GM19239 (cell line): Measurements from ENCODE around the gene LRRC32.
A peak's percentile ranks its signal among the peaks of the same experiment; 100 is the strongest.

Source experiments
- DNase-seq: peaks from one replicate; pipeline ENCODE4 v3.0.0; 2011; ENCODE audit warnings: low spot score; ENCODE audit not compliant: insufficient read length
- FAIRE-seq: peaks from 2 replicates; lab custom pipeline; 2011; peaks lifted over from hg19 to GRCh38; lab: Jason Lieb, UNC

The LRRC32 gene

GRCh38 chr11:76665921-76666351, 4.6 kb downstream of the LRRC32 start:
- DNase-seq (no peak), FAIRE-seq (no peak)

DNA sequence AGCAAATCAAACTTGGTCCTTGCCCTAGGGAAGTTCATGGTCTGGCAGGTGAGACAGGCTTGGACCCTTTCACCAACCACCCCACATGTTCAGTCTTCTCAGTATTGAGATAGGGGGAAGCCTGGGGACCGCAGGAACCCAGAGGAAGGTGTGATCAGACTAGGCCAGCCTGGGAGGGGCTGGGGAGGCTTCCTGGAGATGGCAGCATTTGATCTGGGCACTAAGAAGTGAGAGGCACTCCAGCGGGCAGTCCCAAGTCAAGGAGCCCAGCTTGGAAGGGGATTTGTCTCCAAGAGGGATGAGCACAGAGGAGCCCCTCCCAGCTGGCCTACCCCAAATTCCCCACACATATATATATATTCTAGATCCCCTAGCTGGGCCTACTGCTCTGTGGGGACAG, 5.4 kb downstream of the LRRC32 start:
- DNase-seq (no peak), FAIRE-seq (no peak)

- FAIRE-seq (peak; percentile 35), DNase-seq (no peak)
Observed at GRCh38 chr11:76664578-76665061, 5.9 kb downstream of the LRRC32 start.

- FAIRE-seq (no peak), DNase-seq (no peak)
Observed at GRCh38 chr11:76663912-76664440, 6.6 kb downstream of the LRRC32 start.

- no peak for DNase-seq
- FAIRE-seq: no peak
Observed at GRCh38 chr11:76663486-76663810, 7.1 kb downstream of the LRRC32 start.

- DNase-seq (no peak), FAIRE-seq (no peak)
Observed at GRCh38 chr11:76662656-76663485, 7.7 kb downstream of the LRRC32 start.

DNA sequence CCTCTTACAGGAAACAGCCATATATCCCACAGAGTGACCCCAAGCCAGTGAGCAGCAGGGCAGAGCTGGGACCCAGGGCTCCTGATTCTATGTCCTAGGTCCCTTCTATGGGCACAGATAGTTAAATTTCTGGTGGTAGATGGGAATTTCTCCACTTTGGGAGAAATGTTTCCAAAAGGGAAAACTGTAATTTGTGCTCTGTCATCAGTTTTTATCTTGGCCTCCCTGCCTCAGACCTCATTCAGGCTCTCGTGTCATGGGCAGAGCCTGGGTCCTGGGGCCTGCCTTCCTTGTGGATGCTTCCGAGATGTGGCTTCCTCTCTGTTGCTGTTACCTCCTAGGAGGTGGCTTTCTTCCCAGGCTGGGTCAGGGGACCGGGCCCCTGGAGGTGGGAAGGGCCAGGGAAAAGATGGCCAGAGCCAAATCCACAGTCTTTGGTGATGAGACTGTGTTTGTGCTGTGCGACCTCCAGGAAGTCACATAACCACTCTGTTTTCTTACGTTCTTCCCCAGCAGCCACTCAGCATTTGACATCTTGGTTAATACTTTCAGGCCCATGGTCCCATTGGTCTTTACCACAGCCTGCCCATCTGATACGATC, 8.6 kb downstream of the LRRC32 start:
- DNase-seq (no peak), FAIRE-seq (no peak)

GRCh38 chr11:76661306-76661751, 9.2 kb downstream of the LRRC32 start:
- FAIRE-seq: no peak

GRCh38 chr11:76660533-76661305, 9.8 kb downstream of the LRRC32 start:
- FAIRE-seq: no peak
- DNase-seq: no peak

More at GRCh38 chr11:76661306-76661751, 9.2 kb downstream of the LRRC32 start:
- DNase-seq: no peak

- FAIRE-seq (no peak), DNase-seq (no peak)
Observed at GRCh38 chr11:76659672-76660532, 10.6 kb downstream of the LRRC32 start.

DNA sequence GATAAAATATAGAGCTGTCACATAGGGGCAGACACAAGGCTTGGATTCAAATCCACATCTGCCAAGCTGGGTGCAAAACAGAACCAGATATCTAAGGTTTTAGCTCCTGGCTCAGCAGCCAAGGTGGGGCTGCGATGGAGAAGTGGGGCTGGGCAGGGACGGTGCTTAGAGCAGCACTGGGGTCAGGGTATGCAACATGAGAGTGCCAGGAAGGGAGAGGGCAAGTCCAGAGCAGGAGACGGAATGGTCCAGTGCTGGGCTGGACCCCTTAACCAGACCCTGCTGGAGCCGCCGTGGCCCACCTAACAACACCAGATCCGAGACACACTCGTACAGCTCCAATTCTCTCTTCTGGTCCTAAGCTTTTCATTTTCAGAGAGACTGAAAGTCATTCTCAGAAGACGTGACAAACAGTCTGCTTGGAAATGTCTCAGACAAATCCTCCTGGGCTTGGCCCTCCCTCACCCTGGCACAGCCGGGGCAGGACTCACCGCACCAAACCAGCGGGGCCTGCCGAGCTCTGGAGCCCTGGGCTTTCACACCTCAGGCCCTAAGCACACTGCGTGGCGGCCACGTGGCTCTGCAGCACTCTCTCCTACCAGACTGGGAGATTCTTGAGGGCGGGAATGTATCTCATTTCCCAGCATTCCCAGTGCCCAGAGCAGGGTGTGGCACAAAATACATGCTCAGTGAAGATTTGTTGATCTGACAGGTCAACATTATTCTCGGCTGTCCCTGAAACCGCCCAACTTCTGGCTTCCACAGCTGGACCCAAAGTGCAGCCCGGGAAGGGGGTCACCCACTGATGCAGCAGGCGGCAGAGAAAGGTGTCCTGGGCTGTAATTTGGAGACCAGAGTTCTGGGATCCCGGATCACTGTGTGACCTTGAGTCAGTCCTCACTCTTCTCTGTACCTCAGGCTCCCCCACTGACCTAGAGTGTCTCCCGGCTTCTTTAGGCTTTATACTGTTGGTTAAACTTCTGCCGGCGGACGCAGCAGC, 11.6 kb downstream of the LRRC32 start:
- FAIRE-seq (no peak), DNase-seq (no peak)

GRCh38 chr11:76658231-76658630, 12.3 kb downstream of the LRRC32 start:
- FAIRE-seq: no peak
- DNase-seq: no peak

DNA sequence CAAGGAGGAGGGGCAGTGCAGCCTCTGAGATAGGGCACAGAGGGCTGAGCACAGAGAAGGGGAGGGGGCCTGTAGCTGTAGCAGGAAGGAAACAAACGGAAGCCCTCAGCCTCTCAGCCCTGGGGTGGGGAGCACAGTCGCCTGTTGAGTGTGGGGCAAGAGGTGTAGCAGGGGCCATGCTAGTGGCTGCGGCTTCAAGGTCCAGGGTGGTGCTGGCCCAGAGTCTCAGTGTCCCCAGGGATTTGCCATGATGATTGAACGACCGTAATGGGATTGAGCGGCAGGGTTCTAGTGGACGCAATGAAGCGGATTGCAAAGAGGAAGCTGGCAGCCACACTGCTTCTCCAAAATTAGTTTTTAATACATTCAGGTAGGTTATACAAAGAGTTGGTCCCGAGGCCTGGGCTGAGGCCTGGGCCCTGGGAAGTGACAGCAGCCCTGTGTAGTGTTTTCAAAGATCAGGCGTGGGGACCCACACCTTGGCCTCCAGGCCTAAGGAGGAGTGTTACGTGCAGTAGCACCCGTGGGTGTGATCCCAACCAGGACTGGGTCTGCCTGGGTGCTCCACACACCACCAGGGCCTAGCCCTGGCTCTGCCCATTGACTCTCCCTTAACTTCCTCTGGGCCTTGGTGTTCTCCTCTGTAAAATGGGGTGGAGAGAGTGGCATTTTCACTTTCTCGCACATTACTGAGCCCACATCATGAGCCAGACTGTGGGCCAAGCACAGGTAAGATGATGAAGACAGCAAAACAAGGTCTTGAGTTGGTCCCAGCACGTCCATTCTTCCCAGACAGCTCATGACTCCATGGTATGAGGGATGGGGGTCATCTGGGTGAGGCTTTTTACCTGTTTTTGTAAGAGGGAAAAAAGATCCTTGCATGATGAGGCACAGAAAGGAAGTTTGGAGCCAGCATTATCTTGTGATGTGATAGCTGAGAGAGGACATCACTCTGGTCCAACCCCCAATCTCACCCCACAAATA, 13.1 kb downstream of the LRRC32 start:
- no peak for FAIRE-seq

DNA sequence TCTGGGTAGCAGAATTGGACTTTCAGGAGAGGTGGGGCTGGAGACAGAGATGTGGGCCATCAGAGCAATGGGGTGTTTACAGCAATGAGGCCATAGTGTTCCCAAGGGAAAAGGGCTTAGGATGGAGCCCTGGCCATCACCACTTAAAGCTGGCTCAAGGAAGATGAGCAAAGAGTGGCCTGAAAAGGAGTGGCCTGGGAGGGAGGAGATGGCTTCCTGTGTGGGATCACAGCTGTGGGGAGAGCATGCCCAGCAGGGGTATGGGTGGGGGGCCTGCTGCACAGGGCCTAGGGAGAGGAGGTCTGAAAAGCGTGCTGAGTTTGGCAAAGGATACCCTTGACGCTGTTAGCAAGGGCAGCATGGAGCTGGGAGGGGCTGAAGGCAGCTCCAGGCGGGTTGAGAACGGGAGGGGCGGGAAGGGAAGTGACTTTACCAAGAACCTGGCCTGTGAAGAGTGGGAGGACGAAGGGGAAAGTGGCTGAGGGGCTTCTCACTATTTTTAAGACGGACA, 13.9 kb downstream of the LRRC32 start:
- DNase-seq: no peak
- no peak for FAIRE-seq

More for the DNA sequence above, 13.1 kb downstream of the LRRC32 start:
- DNase-seq: no peak

GRCh38 chr11:76656050-76656531, 14.5 kb downstream of the LRRC32 start:
- no peak for DNase-seq

DNA sequence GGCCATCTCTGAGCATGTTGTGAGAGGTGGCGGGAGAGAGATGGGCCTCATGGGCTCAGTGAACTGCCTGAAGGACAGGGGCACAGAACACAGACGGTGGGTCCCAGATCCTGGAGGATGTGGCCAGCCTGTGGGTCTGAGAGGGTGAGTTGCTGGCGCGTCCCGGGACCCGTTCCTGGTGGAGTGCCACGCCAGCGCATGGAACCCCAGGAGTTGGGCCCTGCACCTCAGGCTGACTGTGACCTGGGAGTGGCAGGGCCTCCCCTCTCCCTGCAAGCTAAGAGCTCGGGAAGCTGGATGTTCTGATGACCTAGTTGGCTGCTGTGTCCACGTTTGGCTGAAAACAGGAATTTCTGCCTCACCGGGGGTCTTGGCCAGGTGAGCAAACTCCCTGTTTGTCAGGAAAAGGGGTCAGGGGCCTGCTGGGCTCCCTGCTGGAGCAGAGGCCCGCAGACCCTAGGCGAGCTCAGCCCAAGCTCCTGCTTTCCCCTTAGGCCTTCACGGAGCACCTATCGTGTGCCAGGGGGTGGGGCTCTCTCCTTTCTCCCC, 15.0 kb downstream of the LRRC32 start:
- no peak for FAIRE-seq

More at GRCh38 chr11:76656050-76656531, 14.5 kb downstream of the LRRC32 start:
- no peak for FAIRE-seq

DNA sequence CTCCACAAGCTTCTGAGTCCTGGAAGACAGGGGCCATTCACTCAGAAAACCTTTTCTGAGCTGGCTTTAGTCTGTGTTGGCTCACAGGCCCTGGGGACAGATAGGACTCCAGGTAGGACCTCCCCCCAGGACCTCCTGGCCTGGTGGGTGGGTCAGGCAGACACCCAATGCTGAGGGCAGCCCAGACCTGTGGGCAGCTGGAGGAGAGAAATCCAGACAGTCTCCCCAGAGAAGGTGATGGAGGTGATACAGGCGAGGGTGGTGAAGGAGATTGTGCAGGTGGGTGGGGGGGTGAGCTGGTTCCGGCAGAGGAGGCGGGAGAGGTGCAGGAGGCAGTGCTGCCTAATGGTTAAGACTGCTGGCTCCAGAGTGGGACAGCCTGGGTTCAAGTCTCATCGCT, 15.6 kb downstream of the LRRC32 start:
- no peak for FAIRE-seq
- DNase-seq: no peak

More for the DNA sequence above, 15.0 kb downstream of the LRRC32 start:
- DNase-seq: no peak
